Muscle of arm (tissue), 12 donors: ENCODE data around the gene RARB. TPM values are rescaled to one million over a fixed set of nuclear protein-coding genes. Genes with fewer than 3 reads are reported as not detected.
A peak's percentile ranks its signal among the peaks of the same experiment; 100 is the strongest.

ENCODE experiments used
- DNase-seq: peaks from one replicate; pipeline ENCODE4 v3.0.0-alpha.2; 2013
- polyA plus RNA-seq, 12 donors: library from polyadenylated mRNA; unstranded; fragments of 120-200 nt; gene quantifications; one replicate each; pipeline ENCODE4 v1.2.1, GENCODE V29; 2013; ENCODE audit not compliant: insufficient read length in 12 of 12

Gene RARB
- polyA plus RNA-seq, 12 donors: 10.6 to 18.5 (median 15.6) TPM; not detected in 1

- DNase-seq: no peak
These were observed 17.7 kb downstream of the RARB start for GRCh38 chr3:25445731-25446130.

- no peak for DNase-seq
These were observed 19.2 kb downstream of the RARB start for GRCh38 chr3:25447285-25447684.

- no peak for DNase-seq
These were observed 19.9 kb downstream of the RARB start for GRCh38 chr3:25447925-25448324.

- DNase-seq: no peak
These were observed 21.0 kb downstream of the RARB start for GRCh38 chr3:25448750-25449692.

GRCh38 chr3:25449857-25450256, 21.8 kb downstream of the RARB start:
- DNase-seq: no peak

GRCh38 chr3:25452192-25452591, 24.1 kb downstream of the RARB start:
- DNase-seq: no peak

- DNase-seq: no peak
These were observed 24.7 kb downstream of the RARB start for GRCh38 chr3:25452740-25453139.

- DNase-seq: no peak
These were observed 25.5 kb downstream of the RARB start for GRCh38 chr3:25453619-25454004.

- peak; percentile 87 for DNase-seq
These were observed 26.2 kb downstream of the RARB start for GRCh38 chr3:25454005-25454927.

- DNase-seq: peak; percentile 85
These were observed 27.5 kb downstream of the RARB start for GRCh38 chr3:25455441-25456132.

- no peak for DNase-seq
These were observed 28.9 kb downstream of the RARB start for GRCh38 chr3:25456723-25457670.

GRCh38 chr3:25457671-25458419, 29.8 kb downstream of the RARB start:
- DNase-seq: no peak

GRCh38 chr3:25458420-25458814, 30.4 kb downstream of the RARB start:
- no peak for DNase-seq

GRCh38 chr3:25460751-25461150, 32.7 kb downstream of the RARB start:
- DNase-seq: no peak

GRCh38 chr3:25461946-25462345, 33.9 kb downstream of the RARB start:
- DNase-seq: no peak

- DNase-seq: no peak
These were observed 34.4 kb downstream of the RARB start for GRCh38 chr3:25462495-25462894.

- DNase-seq: no peak
These were observed 35.9 kb downstream of the RARB start for GRCh38 chr3:25463836-25464418.

GRCh38 chr3:25465266-25465860, 37.3 kb downstream of the RARB start:
- no peak for DNase-seq

GRCh38 chr3:25468866-25469319, 40.8 kb downstream of the RARB start:
- DNase-seq: peak; percentile 83
